H1 (cell line): ENCODE measurements around the gene FBXW8. TPM values are rescaled to one million over a fixed set of nuclear protein-coding genes. Genes with fewer than 3 reads are reported as not detected.
A peak's percentile ranks its signal among the peaks of the same experiment; 100 is the strongest.

Experiments used
- CTCF ChIA-PET: fragments of 300-600 bp; sonication (Branson Sonifier 250); formaldehyde crosslinking; loops from one replicate; lab custom pipeline; 2021; ENCODE audit not compliant: partially characterized antibody; lab: Charles Lee
- POLR2A ChIA-PET: fragments of 300-600 bp; sonication (Branson Sonifier 250); formaldehyde crosslinking; loops from one replicate; lab custom pipeline; 2021; ENCODE audit warnings: inconsistent platforms; ENCODE audit not compliant: partially characterized antibody; lab: Charles Lee
- DNase-seq, 2 experiments: peaks; one replicate each; pipeline versions ENCODE4 v3.0.0 to v3.0.0-alpha.2; 2010 to 2022; ENCODE audit warnings: low spot score in 2 of 2, low read depth in 1 of 2, mixed read lengths in 1 of 2
- FAIRE-seq: peaks from 2 replicates; lab custom pipeline; 2011; peaks lifted over from hg19 to GRCh38; lab: Jason Lieb, UNC
- H2AFZ ChIP-seq: 2 replicates; pipeline ENCODE4 v1.8.1; 2012; ENCODE audit warnings: low read length, inconsistent platforms
- H2AK5ac ChIP-seq: 2 replicates; pipeline ENCODE4 v1.6.1; 2013; ENCODE audit warnings: low read depth, low read length
- H2BK120ac ChIP-seq: replicated peaks from 2 replicates; pipeline ENCODE3; 2013; ENCODE audit warnings: low read depth, low read length, inconsistent platforms
- H2BK12ac ChIP-seq: 2 replicates; pipeline ENCODE4 v1.6.1; 2013; ENCODE audit warnings: low read depth, low read length
- H2BK15ac ChIP-seq: 2 replicates; pipeline ENCODE4 v1.6.1; 2013; ENCODE audit warnings: low read length
- H2BK20ac ChIP-seq: 2 replicates; pipeline ENCODE4 v1.6.1; 2013; ENCODE audit warnings: low read length
- H2BK5ac ChIP-seq: 2 replicates; pipeline ENCODE4 v1.6.1; 2013; ENCODE audit warnings: low read depth, low read length
- H3K14ac ChIP-seq: 2 replicates; pipeline ENCODE4 v1.6.1; 2013; ENCODE audit warnings: inconsistent platforms; ENCODE audit not compliant: insufficient read length
- H3K18ac ChIP-seq: 2 replicates; pipeline ENCODE4 v1.6.1; 2013; ENCODE audit warnings: low read length; ENCODE audit errors: extremely low read depth
- H3K23ac ChIP-seq: 2 replicates; pipeline ENCODE4 v1.6.1; 2013; ENCODE audit warnings: inconsistent platforms; ENCODE audit not compliant: insufficient read length
- H3K23me2 ChIP-seq: 2 replicates; pipeline ENCODE4 v1.6.1; 2013; ENCODE audit warnings: low read depth, low read length
- H3K27ac ChIP-seq: 2 replicates; pipeline ENCODE4 v1.6.1; 2011; ENCODE audit warnings: low read depth, low read length, inconsistent platforms
- H3K27me3 ChIP-seq, 4 experiments: replicated peaks in 1 of 4; 1 replicate in 1 of 4; 2 replicates in 3 of 4; pipeline versions ENCODE4 v1.6.1 to v1.8.1; 2011 to 2013; ENCODE audit warnings: low read length in 3 of 4, mild to moderate bottlenecking in 3 of 4, inconsistent platforms in 2 of 4, mixed read lengths in 2 of 4, moderate library complexity in 1 of 4; ENCODE audit not compliant: control insufficient read depth in 3 of 4, insufficient read depth in 3 of 4; ENCODE audit errors: extremely low read depth in 1 of 4
- H3K36me3 ChIP-seq, 4 experiments: 2 replicates each; pipeline versions ENCODE4 v1.6.1 to v1.8.1; 2011 to 2013; ENCODE audit warnings: mild to moderate bottlenecking in 4 of 4, low read length in 3 of 4, moderate library complexity in 2 of 4, control low read depth in 1 of 4, inconsistent platforms in 1 of 4; ENCODE audit not compliant: insufficient read depth in 4 of 4, control insufficient read depth in 2 of 4
- H3K4ac ChIP-seq: replicated peaks from 2 replicates; pipeline ENCODE3; 2013; ENCODE audit warnings: low read length, low read depth, mixed read lengths, inconsistent platforms; ENCODE audit not compliant: insufficient read length
- H3K4me1 ChIP-seq, 4 experiments: replicated peaks in 1 of 4; 1 replicate in 1 of 4; 2 replicates in 3 of 4; pipeline versions ENCODE4 v1.6.1 to v1.8.1; 2011 to 2013; ENCODE audit warnings: low read length in 3 of 4, inconsistent platforms in 2 of 4, mixed read lengths in 1 of 4; ENCODE audit not compliant: insufficient read depth in 4 of 4, control insufficient read depth in 3 of 4
- H3K4me2 ChIP-seq, 2 experiments: 2 replicates each; pipeline versions ENCODE4 v1.6.1 to v1.8.1; 2011 to 2013; ENCODE audit warnings: low read depth in 2 of 2, low read length in 2 of 2, control low read depth in 1 of 2, inconsistent platforms in 1 of 2, mild to moderate bottlenecking in 1 of 2; ENCODE audit not compliant: insufficient read depth in 1 of 2
- H3K4me3 ChIP-seq, 4 experiments: fragments of 200-600, 300-600 bp in 1 of 4; sonication (generic), shearing (Covaris generic), sonication (Bioruptor Twin) in 1 of 4; 2 replicates each; pipeline versions ENCODE4 v1.5.1 to v1.8.1; 2011 to 2016; ENCODE audit warnings: low read length in 4 of 4, low read depth in 3 of 4, control low read depth in 2 of 4, inconsistent platforms in 2 of 4, mild to moderate bottlenecking in 2 of 4, mixed read lengths in 1 of 4, moderate library complexity in 1 of 4; ENCODE audit not compliant: insufficient read depth in 2 of 4; ENCODE audit errors: extremely low read depth in 1 of 4
- H3K56ac ChIP-seq: replicated peaks from 2 replicates; pipeline ENCODE3; 2013; ENCODE audit warnings: low read depth, mild to moderate bottlenecking, mixed read lengths, low read length, inconsistent platforms; ENCODE audit not compliant: insufficient read length
- H3K79me1 ChIP-seq: 2 replicates; pipeline ENCODE4 v1.6.1; 2013; ENCODE audit warnings: low read depth, low read length, control low read depth
- H3K79me2 ChIP-seq, 2 experiments: 2 replicates each; pipeline versions ENCODE4 v1.6.1 to v1.8.1; 2012 to 2013; ENCODE audit warnings: low read length in 2 of 2, mild to moderate bottlenecking in 2 of 2, inconsistent platforms in 1 of 2; ENCODE audit not compliant: insufficient read depth in 2 of 2, control insufficient read depth in 1 of 2
- H3K9ac ChIP-seq, 4 experiments: replicated peaks in 1 of 4; 1 replicate in 1 of 4; 2 replicates in 3 of 4; pipeline versions ENCODE4 v1.6.1 to v1.8.1; 2011 to 2013; ENCODE audit warnings: low read depth in 3 of 4, low read length in 3 of 4, control low read depth in 2 of 4, mild to moderate bottlenecking in 2 of 4, moderate library complexity in 2 of 4, inconsistent platforms in 1 of 4; ENCODE audit errors: extremely low read depth in 1 of 4
- H3K9me3 ChIP-seq, 2 experiments: 2 replicates each; pipeline versions ENCODE4 v1.6.1 to v1.8.1; 2012 to 2013; ENCODE audit warnings: mild to moderate bottlenecking in 2 of 2, moderate library complexity in 2 of 2, control low read depth in 1 of 2, inconsistent platforms in 1 of 2, low read depth in 1 of 2, low read length in 1 of 2, mixed read lengths in 1 of 2; ENCODE audit not compliant: insufficient read depth in 2 of 2
- H4K20me1 ChIP-seq, 2 experiments: replicated peaks in 1 of 2; 2 replicates each; pipeline versions ENCODE3 to v1.8.1; 2011 to 2013; ENCODE audit warnings: inconsistent platforms in 2 of 2, low read length in 2 of 2, mild to moderate bottlenecking in 1 of 2; ENCODE audit not compliant: insufficient read depth in 2 of 2, control insufficient read depth in 1 of 2
- H4K5ac ChIP-seq: 2 replicates; pipeline ENCODE4 v1.6.1; 2013; ENCODE audit warnings: low read length, low read depth, mixed read lengths, inconsistent platforms; ENCODE audit not compliant: insufficient read length
- H4K8ac ChIP-seq: 2 replicates; pipeline ENCODE4 v1.8.0; 2013; ENCODE audit warnings: mild to moderate bottlenecking, moderate library complexity, low read length, inconsistent platforms; ENCODE audit not compliant: insufficient read depth; ENCODE audit errors: extremely low read depth
- H4K91ac ChIP-seq: replicated peaks from 2 replicates; pipeline ENCODE3; 2013; ENCODE audit warnings: low read length, mixed read lengths, inconsistent platforms; ENCODE audit not compliant: insufficient read length
- CBX5 ChIP-seq: fragments of 300-800, 300-1000 bp; sonication (generic); IDR thresholded peaks from 2 replicates; pipeline ENCODE4 v1.7.1; 2016; ENCODE audit warnings: antibody characterized with exemption, low read length, low read depth
- JUND ChIP-seq: IDR thresholded peaks from 2 replicates; pipeline ENCODE4 v1.6.1; 2011; ENCODE audit warnings: mild to moderate bottlenecking, improper control_type of control experiment, low read length
- KDM4A ChIP-seq: IDR thresholded peaks from one replicate; pipeline ENCODE4 v1.7.1; 2012; ENCODE audit warnings: low read depth, mild to moderate bottlenecking, moderate library complexity, low read length, inconsistent platforms; ENCODE audit not compliant: severe bottlenecking
- RAD21 ChIP-seq, 2 experiments: IDR thresholded peaks in 1 of 2; conservative IDR thresholded peaks in 1 of 2; 2 replicates each; pipeline ENCODE4 v1.6.1; 2011; ENCODE audit warnings: low read depth in 2 of 2, low read length in 2 of 2, improper control_type of control experiment in 1 of 2, inconsistent platforms in 1 of 2, mild to moderate bottlenecking in 1 of 2, moderate library complexity in 1 of 2
- SAP30 ChIP-seq: fragments of 300-600 bp; sonication (generic); IDR thresholded peaks from 2 replicates; pipeline ENCODE4 v1.7.1; 2012; ENCODE audit warnings: low read length, moderate library complexity, mild to moderate bottlenecking, inconsistent platforms; ENCODE audit not compliant: insufficient read depth, insufficient replicate concordance
- TAF1 ChIP-seq: IDR thresholded peaks from 2 replicates; pipeline ENCODE4 v1.6.1; 2011; ENCODE audit warnings: mild to moderate bottlenecking, low read depth, low read length
- WGBS, 2 experiments: shearing (Covaris generic) in 1 of 2; methylation state at CpG; one replicate each; pipeline versions ENCODE4 v1.1.6 to v1.1.7; 2013 to 2015; ENCODE audit warnings: low lambda C conversion rate in 2 of 2, mixed read lengths in 2 of 2, inconsistent platforms in 1 of 2, low coverage in 1 of 2, missing lambda C conversion rate in 1 of 2; ENCODE audit not compliant: insufficient replicate concordance in 2 of 2, insufficient coverage in 1 of 2, insufficient read length in 1 of 2; ENCODE audit errors: extremely low coverage in 1 of 2, missing lambda C conversion rate in 1 of 2; 5-methylcytosine and 5-hydroxymethylcytosine counted together
- polyA plus RNA-seq, 7 experiments: library from polyadenylated mRNA; depleted of rRNA in 3 of 7; stranded (reverse) in 5 of 7; unstranded in 2 of 7; fragments of >200 nt in 5 of 7; fragments of 200-250 nt in 2 of 7; gene quantifications; 1 replicate in 5 of 7; 2 replicates in 1 of 7; 4 replicates in 1 of 7; pipeline versions ENCODE4 v1.2.1 to v1.2.3, GENCODE V29; 2011 to 2013; ENCODE audit warnings: missing spikeins in 2 of 7, mixed read lengths in 2 of 7
- total RNA-seq: library from RNA; stranded (reverse); fragmentation: NEBNext Ultra II Directional; extraction: Animal tissue kit (Norgen Biotek cat#: 25700); gene quantifications from 2 replicates; pipeline ENCODE4 v1.2.1, GENCODE V29; 2021

FBXW8 gene
- total and polyA plus RNA-seq, 2 of the 8 experiments (the other 6 are each of a cell fraction or from before 2014, with no cell fraction given): 15.8 to 16.0 TPM

- no peak overlapping the region for H4K5ac ChIP-seq
- no peak overlapping the region for H3K14ac ChIP-seq
- H3K4me1 ChIP-seq: peaks cover 0 to 15% (median 9%) of the 10 kb centered on the region in 4 experiments; a peak in 6 of 7 replicates
- H3K27me3 ChIP-seq: no peaks in the 10 kb centered on the region
- no peak overlapping the region for H2BK15ac ChIP-seq
- H3K9me3 ChIP-seq: no peaks in the 10 kb centered on the region
- no peaks in the 10 kb centered on the region for H3K36me3 ChIP-seq
- H2BK20ac ChIP-seq: no peak overlapping the region
- H3K27ac ChIP-seq: no peak overlapping the region
- H3K23ac ChIP-seq: no peak overlapping the region
- H3K4ac ChIP-seq: no peak overlapping the region
- no peak overlapping the region for H2BK120ac ChIP-seq
- no peak overlapping the region for H3K4me3 ChIP-seq
- no peaks in the 10 kb centered on the region for H3K79me1 ChIP-seq
- DNase-seq: no peak
- H4K8ac ChIP-seq: no peak overlapping the region
- H3K9ac ChIP-seq: no peak overlapping the region
- no peak overlapping the region for H2BK12ac ChIP-seq
- no peaks in the 10 kb centered on the region; the same call in 1 of the 2 replicates for H3K23me2 ChIP-seq
- no peaks in the 10 kb centered on the region for H3K79me2 ChIP-seq
- no peak overlapping the region for H2AFZ ChIP-seq
- H3K56ac ChIP-seq: no peak overlapping the region
- no peak overlapping the region for H2AK5ac ChIP-seq
- WGBS, 2 experiments: 86% methylated on average over 2 of the region's 2 CpGs; no CpG with 5 or more reads in 1 of the 2 experiments
- no peak overlapping the region for H3K4me2 ChIP-seq
- CTCF ChIA-PET: interaction anchor here (0.6 to 2.8 kb wide), 8 partner anchors 8 to 496 kb away, joined by 3 to 14 read pairs (median 4); no protein-coding TSS in a partner anchor
- no peaks in the 10 kb centered on the region for H4K20me1 ChIP-seq
- no peak for FAIRE-seq
- H2BK5ac ChIP-seq: no peak overlapping the region
- POLR2A ChIA-PET: no interaction called here
- 0 out of 2 replicates have a peak overlapping the region, but pooled peaks have one; percentile 1 for H3K18ac ChIP-seq
- no peak overlapping the region for H4K91ac ChIP-seq
- TF ChIP-seq CBX5 (no peak), RAD21 (IDR thresholded peaks at IDR 0.05 in 1 of 2, conservative IDR thresholded peaks at IDR 0.05 in 1 of 2; ENCODE audit: low read depth in 2 of 2, low read length in 2 of 2) (no peak), TAF1 (no peak), KDM4A (no peak), JUND (no peak), SAP30 (no peak)
Observed at GRCh38 chr12:117064596-117064995, 153.8 kb downstream of the FBXW8 start.
